ENCODE data around the gene KDR.
A peak's percentile ranks its signal among the peaks of the same experiment; 100 is the strongest.

Gene KDR

GRCh38 chr4:55169352-55169961, 44.1 kb upstream of the KDR start:
- Histone ChIP-seq H2AFZ (ENCODE audit: low read depth, low read length) (no peak overlapping the region), H3K36me3 (ENCODE audit: control insufficient read depth in 1 of 2, insufficient read depth in 2 of 2, low read depth in 1 of 2, low read length in 2 of 2) (no peaks in the 10 kb centered on the region)
- WGBS = 34% methylated on average over 11 of the region's 12 CpGs

GRCh38 chr4:55162396-55162795, 37.0 kb upstream of the KDR start:
- H3K4ac ChIP-seq (ENCODE audit: low read depth in 1 of 2, low read length in 2 of 2) = no peak overlapping the region
- H2BK12ac ChIP-seq (ENCODE audit: low read length in 2 of 2) = no peak overlapping the region
- WGBS = no CpG with 5 or more reads among the region's 1 CpG
- H3K27me3 ChIP-seq (ENCODE audit: control insufficient read depth in 1 of 2, insufficient read depth in 1 of 2, low read length in 2 of 2) = peaks cover 0 to 5% of the 10 kb centered on the region in 2 experiments
- H3K79me1 ChIP-seq (replicated peaks; ENCODE audit: low read length, poor library complexity, severe bottlenecking) = no peaks in the 10 kb centered on the region
- no peak overlapping the region for H3K14ac ChIP-seq (ENCODE audit: low read length in 2 of 2)
- DNase-seq = no peak
- no peak overlapping the region for H3K4me3 ChIP-seq (ENCODE audit: insufficient read depth in 1 of 2, low read depth in 1 of 2, low read length in 2 of 2)
- H3K23ac ChIP-seq (ENCODE audit: low read length in 2 of 2) = no peak overlapping the region
- H3K9ac ChIP-seq (ENCODE audit: low read length) = no peak overlapping the region
- no peak overlapping the region for H3K4me2 ChIP-seq (ENCODE audit: low read length, poor library complexity, severe bottlenecking)
- H2BK5ac ChIP-seq (ENCODE audit: low read depth, low read length, poor library complexity, severe bottlenecking) = no peak overlapping the region
- H2AFZ ChIP-seq (ENCODE audit: low read depth, low read length) = no peak overlapping the region
- H4K8ac ChIP-seq (ENCODE audit: low read length) = no peak overlapping the region
- H3K9me3 ChIP-seq (ENCODE audit: control insufficient read depth, low read length) = no peaks in the 10 kb centered on the region
- H3K4me1 ChIP-seq (ENCODE audit: control insufficient read depth, insufficient read depth, low read depth, low read length) = no peaks in the 10 kb centered on the region
- H2AK5ac ChIP-seq (ENCODE audit: low read length, severe bottlenecking) = no peak overlapping the region
- H2BK120ac ChIP-seq (ENCODE audit: low read depth, low read length) = no peak overlapping the region
- H3K36me3 ChIP-seq (ENCODE audit: control insufficient read depth in 1 of 2, insufficient read depth in 2 of 2, low read depth in 1 of 2, low read length in 2 of 2) = no peaks in the 10 kb centered on the region
- no peak overlapping the region for H3K18ac ChIP-seq (ENCODE audit: low read depth in 1 of 2, low read length in 2 of 2)
- no peak overlapping the region for H2BK15ac ChIP-seq (ENCODE audit: low read depth, poor library complexity, severe bottlenecking)
- H4K91ac ChIP-seq (ENCODE audit: low read length) = no peak overlapping the region
- H3K27ac ChIP-seq (ENCODE audit: low read length, poor library complexity, severe bottlenecking) = no peak overlapping the region

More at GRCh38 chr4:55169352-55169961, 44.1 kb upstream of the KDR start:
- Histone ChIP-seq H2AK5ac (ENCODE audit: low read length, severe bottlenecking) (no peak overlapping the region), H3K27me3 (ENCODE audit: control insufficient read depth in 1 of 2, insufficient read depth in 1 of 2, low read length in 2 of 2) (no peaks in the 10 kb centered on the region), H3K9me3 (ENCODE audit: control insufficient read depth, low read length) (no peaks in the 10 kb centered on the region), H4K91ac (ENCODE audit: low read length) (peak overlapping the region; percentile 39), H3K23ac (ENCODE audit: low read length in 2 of 2) (no peak overlapping the region), H3K9ac (ENCODE audit: low read length) (no peak overlapping the region), H2BK15ac (ENCODE audit: low read depth, poor library complexity, severe bottlenecking) (peak overlapping the region; percentile 52), H3K4me3 (ENCODE audit: insufficient read depth in 1 of 2, low read depth in 1 of 2, low read length in 2 of 2) (no peak overlapping the region), H2BK120ac (ENCODE audit: low read depth, low read length) (peak overlapping the region; percentile 61), H4K8ac (ENCODE audit: low read length) (peak overlapping the region; percentile 90), H3K4ac (ENCODE audit: low read depth in 1 of 2, low read length in 2 of 2) (peak overlapping the region in 1 of 2 experiments; percentile 73), H2BK5ac (ENCODE audit: low read depth, low read length, poor library complexity, severe bottlenecking) (no peak overlapping the region), H3K79me1 (replicated peaks; ENCODE audit: low read length, poor library complexity, severe bottlenecking) (no peaks in the 10 kb centered on the region), H3K4me2 (ENCODE audit: low read length, poor library complexity, severe bottlenecking) (no peak overlapping the region), H3K27ac (ENCODE audit: low read length, poor library complexity, severe bottlenecking) (no peak overlapping the region), H3K14ac (ENCODE audit: low read length in 2 of 2) (peak overlapping the region in 1 of 2 experiments; percentile 41), H2BK12ac (ENCODE audit: low read length in 2 of 2) (peak overlapping the region; percentile 54 to 94), H3K18ac (ENCODE audit: low read depth in 1 of 2, low read length in 2 of 2) (peak overlapping the region; percentile 62 to 72), H3K4me1 (ENCODE audit: control insufficient read depth, insufficient read depth, low read depth, low read length) (peaks cover 5% of the 10 kb centered on the region)
- peak; percentile 90 for DNase-seq

GRCh38 chr4:55161739-55162138, 36.3 kb upstream of the KDR start:
- no peak overlapping the region for H3K4me3 ChIP-seq (ENCODE audit: insufficient read depth in 1 of 2, low read depth in 1 of 2, low read length in 2 of 2)
- H2BK12ac ChIP-seq (ENCODE audit: low read length in 2 of 2) = no peak overlapping the region
- H2BK15ac ChIP-seq (ENCODE audit: low read depth, poor library complexity, severe bottlenecking) = no peak overlapping the region
- no peak overlapping the region for H3K9ac ChIP-seq (ENCODE audit: low read length)
- peaks cover 0 to 10% of the 10 kb centered on the region in 2 experiments for H3K27me3 ChIP-seq (ENCODE audit: control insufficient read depth in 1 of 2, insufficient read depth in 1 of 2, low read length in 2 of 2)
- no peak overlapping the region for H3K27ac ChIP-seq (ENCODE audit: low read length, poor library complexity, severe bottlenecking)
- H3K4me1 ChIP-seq (ENCODE audit: control insufficient read depth, insufficient read depth, low read depth, low read length) = no peaks in the 10 kb centered on the region
- no peak overlapping the region for H3K18ac ChIP-seq (ENCODE audit: low read depth in 1 of 2, low read length in 2 of 2)
- no peak for DNase-seq
- no peak overlapping the region for H2BK120ac ChIP-seq (ENCODE audit: low read depth, low read length)
- no peaks in the 10 kb centered on the region for H3K9me3 ChIP-seq (ENCODE audit: control insufficient read depth, low read length)
- no peak overlapping the region for H2BK5ac ChIP-seq (ENCODE audit: low read depth, low read length, poor library complexity, severe bottlenecking)
- no peak overlapping the region for H3K23ac ChIP-seq (ENCODE audit: low read length in 2 of 2)
- no peak overlapping the region for H2AFZ ChIP-seq (ENCODE audit: low read depth, low read length)
- no peak overlapping the region for H2AK5ac ChIP-seq (ENCODE audit: low read length, severe bottlenecking)
- H4K91ac ChIP-seq (ENCODE audit: low read length) = no peak overlapping the region
- no peak overlapping the region for H3K4me2 ChIP-seq (ENCODE audit: low read length, poor library complexity, severe bottlenecking)
- no peak overlapping the region for H3K14ac ChIP-seq (ENCODE audit: low read length in 2 of 2)
- H3K4ac ChIP-seq (ENCODE audit: low read depth in 1 of 2, low read length in 2 of 2) = no peak overlapping the region
- no peak overlapping the region for H4K8ac ChIP-seq (ENCODE audit: low read length)
- H3K36me3 ChIP-seq (ENCODE audit: control insufficient read depth in 1 of 2, insufficient read depth in 2 of 2, low read depth in 1 of 2, low read length in 2 of 2) = no peaks in the 10 kb centered on the region
- 96% methylated on average over 6 of the region's 6 CpGs for WGBS
- H3K79me1 ChIP-seq (replicated peaks; ENCODE audit: low read length, poor library complexity, severe bottlenecking) = no peaks in the 10 kb centered on the region

- Histone ChIP-seq H3K27ac (ENCODE audit: low read length, poor library complexity, severe bottlenecking) (no peak overlapping the region), H3K4me1 (ENCODE audit: control insufficient read depth, insufficient read depth, low read depth, low read length) (no peaks in the 10 kb centered on the region), H2BK12ac (ENCODE audit: low read length in 2 of 2) (no peak overlapping the region), H2BK5ac (ENCODE audit: low read depth, low read length, poor library complexity, severe bottlenecking) (no peak overlapping the region), H4K91ac (ENCODE audit: low read length) (no peak overlapping the region), H3K9me3 (ENCODE audit: control insufficient read depth, low read length) (no peaks in the 10 kb centered on the region), H3K4ac (ENCODE audit: low read depth in 1 of 2, low read length in 2 of 2) (no peak overlapping the region), H3K9ac (ENCODE audit: low read length) (no peak overlapping the region), H3K79me1 (replicated peaks; ENCODE audit: low read length, poor library complexity, severe bottlenecking) (no peaks in the 10 kb centered on the region), H3K4me2 (ENCODE audit: low read length, poor library complexity, severe bottlenecking) (no peak overlapping the region), H3K27me3 (ENCODE audit: control insufficient read depth in 1 of 2, insufficient read depth in 1 of 2, low read length in 2 of 2) (peaks cover 0 to 15% of the 10 kb centered on the region in 2 experiments), H4K8ac (ENCODE audit: low read length) (no peak overlapping the region), H2AK5ac (ENCODE audit: low read length, severe bottlenecking) (no peak overlapping the region), H3K4me3 (ENCODE audit: insufficient read depth in 1 of 2, low read depth in 1 of 2, low read length in 2 of 2) (peak overlapping the region in 1 of 2 experiments; percentile 11), H3K23ac (ENCODE audit: low read length in 2 of 2) (no peak overlapping the region), H3K18ac (ENCODE audit: low read depth in 1 of 2, low read length in 2 of 2) (no peak overlapping the region), H2AFZ (ENCODE audit: low read depth, low read length) (no peak overlapping the region), H2BK15ac (ENCODE audit: low read depth, poor library complexity, severe bottlenecking) (no peak overlapping the region), H3K36me3 (ENCODE audit: control insufficient read depth in 1 of 2, insufficient read depth in 2 of 2, low read depth in 1 of 2, low read length in 2 of 2) (no peaks in the 10 kb centered on the region), H3K14ac (ENCODE audit: low read length in 2 of 2) (no peak overlapping the region), H2BK120ac (ENCODE audit: low read depth, low read length) (no peak overlapping the region)
- 48% methylated on average over 2 of the region's 2 CpGs for WGBS
- DNase-seq = no peak
Observed at GRCh38 chr4:55159851-55160250, 34.5 kb upstream of the KDR start.
